ENCODE results near the gene PLXNA3.
A peak's percentile ranks its signal among the peaks of the same experiment; 100 is the strongest.

Gene PLXNA3

DNA sequence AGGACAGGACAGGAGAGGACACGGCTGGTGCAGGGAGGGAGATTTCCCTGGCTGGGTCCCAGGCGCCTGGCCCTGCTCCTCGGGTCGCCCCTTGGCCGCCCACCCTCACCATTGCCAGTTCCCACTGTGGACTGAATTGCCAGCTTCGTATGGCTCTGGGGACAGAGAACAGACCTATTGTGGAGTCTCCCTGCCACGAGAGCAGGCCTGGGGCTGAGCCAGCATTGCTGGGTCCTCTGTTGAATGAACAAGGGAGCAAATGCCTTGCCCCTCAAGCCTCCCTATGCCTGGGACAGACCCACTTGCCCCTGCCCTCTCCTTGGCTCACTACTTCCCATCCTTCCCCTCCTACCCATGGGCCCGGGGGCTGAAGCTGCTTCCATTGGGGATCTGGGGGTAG, 4.3 kb downstream of the PLXNA3 start:
- DNase-seq = no peak

DNA sequence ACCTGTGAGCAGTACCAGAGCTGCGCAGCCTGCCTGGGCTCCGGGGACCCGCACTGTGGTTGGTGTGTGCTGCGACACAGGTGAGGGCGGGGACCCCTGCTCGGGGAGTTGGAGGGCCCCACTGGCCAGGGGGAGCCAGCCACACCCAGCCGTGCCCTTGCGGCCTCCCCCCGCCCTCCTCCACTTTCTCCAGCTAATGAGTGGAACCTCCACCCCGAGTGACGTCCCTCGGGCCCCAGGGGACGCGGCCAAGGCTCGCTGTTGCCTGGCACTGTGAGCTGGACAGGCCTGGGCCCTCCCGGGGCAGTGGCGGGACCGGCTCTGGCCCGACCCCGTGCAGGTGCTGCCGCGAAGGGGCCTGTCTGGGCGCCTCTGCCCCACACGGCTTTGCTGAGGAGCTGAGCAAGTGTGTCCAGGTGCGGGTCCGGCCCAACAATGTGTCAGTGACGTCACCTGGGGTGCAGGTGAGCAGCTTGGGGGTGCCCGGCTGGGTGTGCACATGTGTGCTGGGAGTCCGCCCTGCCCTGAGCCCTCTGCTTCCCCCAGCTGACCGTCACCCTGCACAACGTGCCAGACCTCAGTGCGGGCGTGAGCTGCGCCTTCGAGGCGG, 5.6 kb downstream of the PLXNA3 start:
- DNase-seq = no peak

DNA sequence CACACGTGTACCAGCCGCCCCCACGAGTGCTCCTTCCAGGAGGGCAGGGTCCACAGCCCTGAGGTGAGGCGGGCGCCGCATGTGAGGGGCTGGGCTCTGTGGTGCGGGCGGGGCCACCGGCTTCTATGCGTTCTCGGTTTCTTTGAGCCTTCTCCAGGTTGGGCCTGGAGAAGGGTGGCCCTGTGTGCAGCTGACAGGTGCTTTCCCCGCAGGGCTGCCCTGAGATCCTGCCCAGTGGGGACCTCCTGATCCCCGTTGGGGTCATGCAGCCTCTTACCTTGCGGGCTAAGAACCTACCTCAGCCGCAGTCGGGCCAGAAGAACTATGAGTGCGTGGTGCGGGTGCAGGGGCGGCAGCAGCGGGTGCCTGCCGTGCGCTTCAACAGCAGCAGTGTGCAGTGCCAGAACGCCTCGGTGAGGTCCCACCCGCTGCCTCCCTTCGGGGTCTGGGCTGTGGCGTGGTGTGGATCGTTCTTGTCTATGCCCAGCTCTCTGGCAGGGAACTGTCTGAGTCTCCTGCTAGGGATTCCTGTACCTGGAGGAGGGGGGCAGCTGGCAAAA, 6.8 kb downstream of the PLXNA3 start:
- DNase-seq = no peak

DNA sequence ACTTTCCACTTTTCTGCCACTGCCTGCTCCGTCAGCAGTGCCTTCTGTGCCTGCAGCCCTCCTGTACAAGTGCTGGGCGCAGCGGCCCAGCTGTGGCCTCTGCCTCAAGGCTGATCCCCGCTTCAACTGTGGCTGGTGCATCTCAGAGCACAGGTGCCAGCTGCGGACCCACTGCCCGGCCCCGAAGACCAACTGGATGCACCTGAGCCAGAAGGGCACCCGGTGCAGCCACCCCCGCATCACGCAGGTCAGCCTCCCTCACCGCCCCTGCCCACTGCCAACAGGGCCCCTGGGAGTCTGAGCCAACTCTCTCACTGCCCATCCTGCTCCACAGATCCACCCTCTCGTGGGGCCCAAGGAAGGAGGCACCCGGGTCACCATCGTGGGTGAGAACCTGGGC, 7.5 kb downstream of the PLXNA3 start:
- DNase-seq = no peak

DNA sequence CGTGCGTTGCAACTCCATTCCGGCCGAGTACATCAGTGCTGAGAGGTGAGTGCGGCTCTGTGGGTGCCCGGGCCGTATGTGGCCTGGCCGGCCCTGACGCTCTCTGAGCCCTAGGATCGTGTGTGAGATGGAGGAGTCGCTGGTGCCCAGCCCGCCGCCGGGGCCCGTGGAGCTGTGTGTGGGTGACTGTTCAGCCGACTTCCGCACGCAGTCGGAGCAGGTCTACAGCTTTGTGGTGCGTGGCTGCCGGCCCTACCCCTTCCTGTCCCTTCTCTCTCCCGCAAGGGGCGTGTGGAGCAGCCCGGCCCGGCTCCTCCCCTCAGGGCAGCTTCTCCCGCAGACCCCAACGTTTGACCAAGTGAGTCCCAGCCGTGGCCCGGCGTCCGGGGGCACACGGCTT, 8.0 kb downstream of the PLXNA3 start:
- DNase-seq = no peak

DNA sequence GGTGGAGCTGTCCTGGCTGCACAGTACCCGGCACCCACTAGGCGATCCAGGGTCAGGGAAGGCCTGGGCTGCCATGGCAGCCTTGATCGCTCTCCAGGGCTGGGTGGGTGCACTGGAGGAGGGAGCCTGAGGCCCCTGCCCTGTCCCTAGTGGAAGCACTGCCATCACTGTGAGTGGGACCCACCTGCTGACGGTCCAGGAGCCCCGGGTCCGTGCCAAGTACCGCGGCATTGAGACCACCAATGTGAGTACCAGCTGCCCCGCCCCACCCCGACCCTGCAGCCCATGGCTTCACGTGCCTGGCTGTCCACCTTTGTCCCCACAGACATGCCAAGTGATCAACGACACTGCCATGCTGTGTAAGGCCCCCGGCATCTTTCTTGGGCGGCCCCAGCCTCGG, 8.8 kb downstream of the PLXNA3 start:
- no peak for DNase-seq

DNA sequence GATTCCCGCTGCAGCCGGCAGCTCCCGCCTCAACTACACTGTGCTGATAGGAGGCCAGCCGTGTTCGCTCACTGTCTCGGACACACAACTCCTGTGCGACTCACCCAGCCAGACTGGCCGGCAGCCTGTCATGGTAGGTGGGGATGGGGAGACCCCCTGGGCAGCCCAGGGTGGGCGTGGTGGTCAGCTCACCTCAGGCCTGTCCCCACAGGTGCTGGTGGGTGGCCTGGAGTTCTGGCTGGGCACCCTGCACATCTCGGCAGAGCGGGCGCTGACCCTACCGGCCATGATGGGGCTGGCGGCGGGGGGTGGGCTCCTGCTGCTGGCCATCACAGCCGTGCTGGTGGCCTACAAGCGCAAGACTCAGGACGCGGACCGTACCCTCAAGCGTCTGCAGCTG, 9.5 kb downstream of the PLXNA3 start:
- DNase-seq = no peak

DNA sequence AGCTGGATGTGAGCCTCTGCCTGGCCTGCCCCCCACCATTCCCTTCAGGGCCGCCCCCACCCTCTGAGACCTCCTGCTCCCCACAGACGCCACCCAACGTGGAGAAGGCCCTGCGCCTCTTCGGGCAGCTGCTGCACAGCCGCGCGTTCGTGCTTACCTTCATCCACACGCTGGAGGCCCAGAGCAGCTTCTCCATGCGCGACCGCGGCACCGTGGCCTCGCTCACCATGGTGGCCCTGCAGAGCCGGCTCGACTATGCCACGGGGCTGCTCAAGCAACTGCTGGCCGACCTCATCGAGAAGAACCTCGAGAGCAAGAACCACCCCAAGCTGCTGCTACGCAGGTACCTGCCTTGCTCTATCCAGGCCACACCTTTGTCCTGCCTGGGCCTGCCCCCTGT, 10.1 kb downstream of the PLXNA3 start:
- no peak for DNase-seq

DNA sequence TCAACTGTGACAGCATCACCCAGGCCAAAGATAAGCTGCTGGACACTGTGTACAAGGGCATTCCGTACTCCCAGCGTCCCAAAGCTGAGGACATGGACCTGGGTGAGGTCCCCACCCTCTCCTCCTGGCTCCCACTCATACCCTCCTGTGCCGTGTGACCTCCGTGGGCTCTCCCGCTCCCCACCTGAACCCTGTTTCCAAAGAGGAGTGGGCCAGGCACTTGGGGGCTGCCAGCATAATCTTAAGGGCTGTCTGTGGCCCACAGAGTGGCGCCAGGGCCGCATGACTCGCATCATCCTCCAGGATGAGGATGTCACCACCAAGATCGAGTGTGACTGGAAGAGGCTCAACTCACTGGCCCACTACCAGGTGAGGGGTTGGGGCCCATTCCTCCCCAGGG, 11.0 kb downstream of the PLXNA3 start:
- no peak for DNase-seq

DNA sequence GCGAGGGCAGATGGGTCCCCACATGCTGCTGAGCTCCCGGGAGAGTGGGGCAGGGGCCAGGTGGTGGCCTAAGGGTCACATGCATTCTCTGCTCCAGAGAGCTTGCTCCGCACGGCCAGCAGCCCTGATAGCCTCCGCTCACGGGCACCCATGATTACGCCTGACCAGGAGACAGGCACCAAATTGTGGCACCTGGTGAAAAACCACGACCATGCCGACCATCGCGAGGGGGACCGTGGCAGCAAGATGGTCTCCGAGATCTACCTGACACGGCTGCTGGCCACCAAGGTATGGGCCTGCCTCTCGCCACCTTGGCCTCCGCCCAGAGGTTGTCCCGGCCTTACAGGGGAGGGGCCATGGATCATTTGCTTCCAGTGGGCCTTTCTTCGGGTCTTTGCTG, 11.8 kb downstream of the PLXNA3 start:
- DNase-seq = no peak

DNA sequence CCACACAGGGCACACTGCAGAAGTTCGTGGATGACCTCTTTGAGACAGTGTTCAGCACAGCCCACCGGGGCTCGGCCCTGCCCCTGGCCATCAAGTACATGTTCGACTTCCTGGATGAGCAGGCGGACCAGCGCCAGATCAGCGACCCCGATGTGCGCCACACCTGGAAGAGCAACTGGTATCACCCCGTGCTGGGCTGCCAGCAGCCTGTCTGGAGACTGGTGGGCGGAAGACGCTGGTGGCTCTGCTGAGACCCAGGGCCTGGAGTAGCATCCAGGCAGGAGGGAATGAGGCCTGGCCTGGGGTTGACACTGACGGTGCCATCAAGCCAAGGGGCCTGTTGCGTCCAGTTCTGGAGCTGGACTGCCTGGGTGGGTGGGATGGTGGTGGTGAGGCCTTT, 12.4 kb downstream of the PLXNA3 start:
- DNase-seq = no peak

DNA sequence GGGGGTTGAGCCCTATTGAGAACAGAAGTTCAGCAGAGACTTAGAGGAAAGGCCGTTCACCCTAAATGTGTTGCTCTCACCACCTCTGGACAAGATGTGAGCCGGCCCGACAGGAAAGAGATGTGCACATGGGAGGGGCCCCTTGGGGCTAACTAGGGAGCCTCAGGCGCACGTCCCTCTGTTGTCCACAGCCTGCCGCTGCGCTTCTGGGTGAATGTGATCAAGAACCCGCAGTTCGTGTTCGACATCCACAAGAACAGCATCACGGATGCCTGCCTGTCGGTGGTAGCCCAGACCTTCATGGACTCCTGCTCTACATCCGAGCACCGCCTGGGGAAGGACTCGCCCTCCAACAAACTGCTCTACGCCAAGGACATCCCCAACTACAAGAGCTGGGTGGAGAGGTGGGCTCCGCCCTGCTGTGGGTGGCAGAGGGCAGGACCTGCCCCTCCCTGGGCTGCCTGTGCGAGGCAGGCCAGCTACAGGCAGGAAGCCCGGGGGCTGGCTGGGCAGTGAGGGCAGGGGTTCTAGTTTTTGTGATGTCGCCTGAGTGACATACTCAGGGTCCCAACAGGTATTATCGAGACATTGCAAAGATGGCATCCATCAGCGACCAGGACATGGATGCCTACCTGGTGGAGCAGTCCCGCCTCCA, 13.0 kb downstream of the PLXNA3 start:
- no peak for DNase-seq

DNA sequence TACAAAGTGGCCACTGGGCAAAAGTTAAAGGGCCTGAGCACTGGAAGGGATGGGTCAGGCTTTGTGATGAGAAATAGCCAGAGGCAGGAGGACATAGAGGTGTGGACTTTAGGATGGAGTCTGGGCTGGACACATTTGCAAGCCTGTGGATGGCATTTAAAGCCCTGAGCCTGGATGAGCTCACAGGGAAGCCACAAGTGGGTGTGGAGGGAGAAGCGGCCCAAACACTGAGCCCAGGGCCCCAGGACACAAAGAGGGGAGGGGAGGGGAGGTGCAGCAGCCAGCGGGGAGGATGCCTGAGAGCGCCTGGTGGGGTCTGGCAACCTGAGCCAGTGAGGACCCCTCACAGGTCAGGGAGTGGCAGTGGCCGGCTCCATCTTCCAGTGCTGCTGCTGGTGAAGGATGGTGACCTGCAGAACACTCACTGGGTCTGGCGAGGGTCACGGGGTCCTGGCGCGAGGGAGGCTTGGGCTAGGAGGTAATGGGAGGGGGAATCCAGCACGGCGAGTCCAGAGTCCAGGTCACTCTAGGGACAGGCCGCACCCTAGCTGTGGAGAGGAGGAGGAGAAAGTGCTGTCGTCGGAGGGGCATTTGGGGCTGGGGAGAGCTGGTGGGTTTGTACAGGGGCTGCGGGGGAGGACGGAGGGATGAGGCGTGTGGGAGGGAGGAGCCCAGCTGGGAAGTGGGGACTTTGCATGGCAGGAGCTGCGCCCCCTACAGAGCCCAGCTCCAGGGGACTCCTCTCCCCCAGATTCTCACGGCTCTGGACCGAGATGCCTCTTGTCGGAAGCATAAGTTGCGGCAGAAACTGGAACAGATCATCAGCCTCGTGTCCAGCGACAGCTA, 14.0 kb downstream of the PLXNA3 start:
- no peak for DNase-seq

DNA sequence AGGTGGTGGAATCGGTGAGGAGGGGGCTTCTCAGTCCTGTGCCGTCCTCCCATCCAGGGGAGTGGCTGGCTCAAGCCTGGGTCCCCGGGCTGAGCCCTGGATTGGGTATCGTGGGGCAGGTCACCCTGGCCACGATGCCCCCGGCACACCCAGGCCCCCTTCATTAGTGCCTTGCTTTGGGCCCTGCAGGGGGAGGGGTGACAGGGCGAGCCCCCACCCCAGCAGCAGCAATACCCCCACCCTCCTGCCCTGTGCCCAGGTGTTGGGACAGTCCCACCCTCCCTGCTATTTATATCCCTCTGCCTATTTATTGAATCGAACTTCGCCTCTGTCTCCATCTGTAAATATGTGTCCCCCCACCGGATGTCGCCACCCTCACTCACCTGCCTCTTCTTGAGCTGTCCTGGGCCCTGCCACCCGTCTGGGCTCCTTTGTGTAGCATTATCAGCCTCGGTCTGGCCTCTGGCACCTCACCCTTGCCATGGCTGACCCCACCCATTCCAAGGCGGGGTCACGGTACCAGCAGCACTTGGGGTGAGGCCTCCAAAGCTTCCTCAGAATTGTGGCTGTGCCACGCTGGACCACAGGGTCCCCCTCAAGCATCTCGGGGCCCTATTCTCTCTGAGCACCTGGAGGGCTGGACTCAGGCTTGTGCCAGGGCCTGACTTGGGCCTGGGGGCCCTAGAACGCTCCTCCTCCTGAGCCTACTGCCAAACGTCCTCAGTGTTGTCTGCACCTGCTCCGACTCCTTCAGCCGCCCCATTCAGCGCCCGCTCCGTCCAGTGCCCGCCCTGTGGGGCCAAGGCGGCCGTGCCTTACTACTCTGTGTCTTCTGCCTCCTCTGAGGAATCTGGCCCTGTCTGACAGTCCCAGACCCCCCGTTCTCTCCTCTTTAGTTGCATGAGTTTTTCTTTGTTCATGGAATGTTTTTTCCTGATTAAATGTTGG, 14.9 kb downstream of the PLXNA3 start:
- DNase-seq = no peak

DNA sequence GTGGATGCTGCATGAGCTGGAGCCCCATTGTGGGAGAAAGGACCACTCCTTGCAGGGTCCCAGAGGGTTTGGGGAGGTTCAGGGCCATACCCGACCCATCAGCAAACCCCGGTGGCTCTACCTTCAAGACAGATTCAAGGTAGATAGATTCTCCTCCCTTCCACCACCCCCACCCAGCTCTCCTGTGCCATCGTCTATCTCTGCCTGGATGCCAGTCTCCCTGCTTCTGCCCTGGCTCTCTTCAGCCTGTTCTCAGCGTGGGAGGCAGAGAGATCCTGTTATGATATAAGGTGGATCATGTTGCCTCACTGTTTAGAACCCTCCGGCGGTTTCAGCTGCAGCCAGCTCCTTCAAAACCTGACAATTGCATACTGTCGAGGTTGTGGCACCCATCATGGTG, 15.6 kb downstream of the PLXNA3 start:
- no peak for DNase-seq

DNA sequence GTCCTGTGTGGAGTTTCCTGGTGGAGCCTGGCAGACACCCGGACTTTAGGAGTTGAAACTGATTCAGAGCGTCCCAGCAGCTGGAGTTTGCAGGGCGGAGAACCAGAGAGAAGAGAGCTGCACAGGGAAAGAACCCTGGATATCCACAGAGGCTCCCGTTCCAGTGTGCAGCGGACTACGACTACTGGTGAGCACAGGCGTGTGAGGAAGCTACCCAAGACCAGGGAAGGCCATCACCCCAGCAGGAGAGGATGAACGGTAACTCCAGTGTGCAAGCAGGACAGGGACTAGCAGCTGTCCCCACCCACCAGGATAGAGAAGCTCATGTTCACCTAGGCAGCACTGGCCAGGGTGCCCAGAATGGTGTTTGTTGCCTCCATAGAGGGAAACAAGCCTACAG, 18.7 kb downstream of the PLXNA3 start:
- DNase-seq = no peak

DNA sequence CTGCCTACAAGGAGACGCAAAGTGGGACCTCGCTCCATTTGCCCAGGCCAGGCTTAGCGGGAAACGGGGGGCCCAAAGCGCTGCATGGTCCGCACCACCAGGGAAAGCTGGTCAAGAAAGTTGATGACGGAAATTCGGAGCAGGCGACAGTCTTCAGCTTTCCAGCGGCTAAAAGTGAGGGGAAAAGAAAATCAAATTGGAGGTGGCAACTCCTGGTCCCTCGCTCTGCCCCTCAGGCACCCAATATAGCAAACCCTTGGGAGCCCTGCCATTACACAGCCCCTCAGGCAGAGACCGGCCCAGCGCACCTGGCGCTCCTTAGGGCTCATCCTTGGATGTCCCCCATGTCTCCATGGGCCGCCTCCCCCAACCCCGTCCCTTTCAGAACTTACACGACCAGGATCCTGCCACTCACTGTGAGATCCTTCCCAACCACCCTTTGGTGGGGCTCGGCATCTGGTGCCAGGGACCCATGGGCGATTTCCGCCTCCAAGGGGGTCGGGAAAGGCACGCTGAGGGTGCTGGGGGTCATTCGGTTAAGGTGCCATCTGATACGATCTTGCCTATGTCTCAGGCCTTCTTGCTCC, 19.9 kb downstream of the PLXNA3 start:
- no peak for DNase-seq

DNA sequence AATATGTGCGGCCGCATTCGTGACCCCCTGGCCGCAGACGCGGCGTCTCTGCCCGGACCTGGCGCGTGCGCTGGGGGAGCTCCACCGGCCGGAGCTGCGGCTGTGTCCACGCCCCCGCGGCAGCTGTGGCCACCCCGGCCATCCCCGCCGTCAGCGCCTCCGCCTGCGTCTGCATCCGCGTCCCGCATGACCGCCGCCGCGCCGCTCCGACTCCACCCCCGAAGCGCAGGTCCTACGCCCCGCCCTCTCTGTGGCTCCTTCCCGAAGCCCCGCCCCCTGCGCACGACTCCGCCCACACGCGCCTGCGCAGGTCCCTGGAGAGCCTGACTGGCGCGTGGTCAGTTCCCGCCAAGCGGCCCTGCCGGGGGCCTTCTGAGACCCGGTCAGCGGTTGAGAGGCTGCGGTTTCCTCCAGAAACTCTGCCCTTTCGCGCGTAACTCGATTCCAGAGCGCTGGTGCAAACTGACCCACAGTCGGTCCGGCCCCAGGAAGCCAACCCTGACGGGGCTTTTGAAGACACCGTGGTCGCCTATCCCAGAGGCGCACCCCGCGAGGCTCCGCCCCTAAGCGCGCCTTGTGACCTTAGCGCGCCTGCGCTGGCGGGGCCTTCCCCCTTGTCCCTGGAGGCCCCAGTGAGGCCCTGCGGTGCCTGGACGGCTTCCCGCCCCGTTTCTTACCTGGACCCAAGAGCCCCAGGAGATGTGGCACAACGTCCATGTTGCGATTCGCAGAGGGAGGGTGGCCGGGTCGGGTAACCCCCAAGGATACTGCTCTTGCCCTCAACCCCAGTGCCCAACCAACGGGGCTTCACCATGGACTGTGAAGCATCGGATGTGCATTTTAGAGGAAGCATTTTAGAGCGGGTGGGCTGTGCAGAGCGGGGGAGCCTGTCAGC, 20.9 kb downstream of the PLXNA3 start, which contains the start of gene LAGE3:
TSS of gene LAGE3 (minus strand) at position 554 of the 895 bp plus-strand sequence. CDS start at position 188, 366 bp downstream.
- peak; percentile 84 for DNase-seq

DNA sequence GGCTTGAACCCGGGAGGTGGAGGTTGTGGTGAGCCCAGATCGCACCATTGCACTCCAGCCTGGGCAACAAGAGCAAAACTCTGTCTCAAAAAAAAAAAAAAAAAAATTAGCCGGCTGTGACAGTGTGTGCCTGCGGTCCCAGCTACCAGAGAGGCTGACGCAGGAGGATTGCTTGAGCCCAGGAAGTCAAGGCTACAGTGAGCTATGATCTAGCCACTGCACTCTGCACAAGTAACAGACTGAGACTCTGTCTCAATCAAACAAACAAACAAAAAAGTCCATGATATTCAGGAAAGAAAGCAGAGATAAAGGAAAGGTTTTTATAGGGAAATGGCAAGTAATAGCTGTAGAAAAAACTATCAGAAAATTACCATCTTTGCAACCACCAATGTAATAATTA, 23.1 kb downstream of the PLXNA3 start:
- DNase-seq = no peak

DNA sequence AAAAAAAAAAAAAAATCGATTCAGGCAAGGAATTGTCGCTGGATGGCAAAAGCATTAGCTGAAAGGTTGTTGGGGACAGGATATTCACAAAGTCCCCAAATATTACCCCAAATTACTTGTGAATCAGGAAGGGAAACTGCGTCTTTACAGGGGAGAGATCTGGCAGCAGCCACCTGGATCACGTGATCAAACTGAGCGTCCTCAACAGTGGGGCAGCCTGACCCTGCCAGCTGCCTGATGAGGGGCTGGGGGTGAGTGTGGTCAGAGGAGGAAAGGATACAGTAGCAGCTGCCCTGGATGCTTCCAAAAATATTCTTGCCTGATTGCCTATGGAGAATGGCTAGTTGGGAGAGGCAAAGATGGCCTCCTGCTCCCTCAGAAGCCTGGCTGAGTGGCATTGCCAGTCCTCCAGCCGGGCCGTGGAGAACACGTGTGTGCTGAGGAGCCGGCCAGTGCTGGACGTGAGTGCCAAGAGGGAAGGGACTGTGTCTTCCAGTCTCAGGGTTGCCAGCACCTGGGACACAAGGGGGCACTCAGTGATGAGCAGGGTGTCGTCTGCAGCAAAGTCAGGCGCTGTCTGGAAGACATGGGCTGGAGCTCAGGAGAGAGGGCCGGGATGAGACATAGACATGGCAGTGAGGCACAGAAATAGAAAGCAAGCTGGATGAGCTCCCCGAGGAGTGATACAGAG, 24.0 kb downstream of the PLXNA3 start:
- DNase-seq = no peak
